Activated T-helper 1 cell treated with anti-CD3 and anti-CD28 coated beads, Interleukin-12 subunit alpha, Interleukin-12 subunit beta, Interleukin-2, Interleukin-4 antibody, amounts not matched to agents 30 ng/mL and 10 ng/mL and 1 ng/mL, durations not matched to agents 14 hours and 24 hours and 36 hours (primary cell): ENCODE measurements around the gene PHKA1. TPM values are rescaled to one million over a fixed set of nuclear protein-coding genes. Genes with fewer than 3 reads are reported as not detected.
A peak's percentile ranks its signal among the peaks of the same experiment; 100 is the strongest.

ENCODE experiments used
- DNase-seq: peaks from one replicate; pipeline ENCODE4 v3.0.0; 2021; ENCODE audit warnings: low spot score
- H3K27ac Mint-ChIP-seq: one replicate; pipeline ENCODE4 v1.8.0; 2021; ENCODE audit warnings: mild to moderate bottlenecking, mixed read lengths
- H3K27me3 Mint-ChIP-seq: one replicate; pipeline ENCODE4 v1.8.0; 2022; ENCODE audit warnings: mild to moderate bottlenecking, moderate library complexity, mixed read lengths; ENCODE audit not compliant: insufficient read depth
- H3K36me3 Mint-ChIP-seq: one replicate; pipeline ENCODE4 v1.8.0; 2021; ENCODE audit warnings: low read depth, mixed read lengths
- H3K4me1 Mint-ChIP-seq: one replicate; pipeline ENCODE4 v1.8.0; 2021; ENCODE audit warnings: low read depth, mixed read lengths
- H3K4me3 Mint-ChIP-seq: one replicate; pipeline ENCODE4 v1.8.0; 2021; ENCODE audit warnings: mild to moderate bottlenecking, moderate library complexity, mixed read lengths
- H3K9me3 Mint-ChIP-seq: one replicate; pipeline ENCODE4 v1.8.0; 2021; ENCODE audit warnings: mixed read lengths
- intact Hi-C: fragments of 100-400 bp; cut with micrococcal nuclease; formaldehyde crosslinking; loops from one replicate; pipeline ENCODE4 v1.15.1; 2024
- total RNA-seq: library from RNA; stranded (reverse); gene quantifications from 2 replicates; pipeline ENCODE4 v1.2.3, GENCODE V29; 2022

The PHKA1 gene
- total RNA-seq, 1 donor from 2014 or later, result 7.5 TPM

DNA sequence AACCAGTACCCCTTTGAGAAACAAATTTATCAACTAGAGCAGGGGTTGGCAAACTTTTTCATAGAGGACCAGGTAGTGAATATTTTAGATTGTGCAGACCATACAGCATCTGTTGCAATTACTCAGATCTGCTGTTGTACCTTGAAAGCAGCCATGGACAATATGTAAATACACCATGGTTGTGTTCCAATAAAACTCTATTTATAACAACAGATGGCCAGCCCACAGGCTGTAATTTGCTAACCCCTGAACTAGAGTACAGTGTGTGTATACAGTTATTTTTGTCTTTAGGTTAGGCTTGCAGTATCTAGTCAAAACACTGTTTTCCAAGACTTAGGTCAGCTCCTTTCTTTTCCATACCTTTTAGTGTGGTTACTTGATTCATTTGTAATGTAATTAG, 54.4 kb downstream of the PHKA1 start:
- Mint-ChIP-seq H3K9me3 (no peaks in the 10 kb centered on the region), H3K27me3 (no peaks in the 10 kb centered on the region), H3K4me3 (no peak overlapping the region), H3K36me3 (peaks cover 2% of the 10 kb centered on the region), H3K4me1 (peaks cover 9% of the 10 kb centered on the region), H3K27ac (no peak overlapping the region)
- DNase-seq, result no peak
- intact Hi-C loops, result loop anchor here (10.0 kb wide), 1 partner anchor 55 kb away; no protein-coding TSS in a partner anchor

DNA sequence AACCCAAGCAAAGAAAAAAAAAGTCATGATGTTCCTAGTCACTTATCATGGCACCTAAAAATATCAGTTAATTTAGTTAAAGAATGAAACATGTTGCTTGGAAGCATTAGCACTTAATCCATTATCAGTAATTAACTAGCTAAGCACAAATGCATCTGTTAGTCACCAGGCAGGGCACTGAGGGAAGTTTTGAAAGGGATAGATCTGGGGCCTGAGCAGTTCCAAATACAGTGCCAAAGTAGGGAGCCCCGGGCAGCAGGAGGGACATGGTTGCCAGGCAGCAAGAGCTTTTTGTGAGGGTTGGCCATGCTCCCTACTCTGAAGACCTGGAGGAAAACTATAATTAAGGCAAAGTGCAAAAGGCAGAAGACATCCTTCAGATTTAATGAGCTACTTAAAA, 62.0 kb downstream of the PHKA1 start:
- intact Hi-C loops, result no loop called here
- Mint-ChIP-seq H3K27me3 (no peaks in the 10 kb centered on the region), H3K4me1 (no peaks in the 10 kb centered on the region), H3K9me3 (no peaks in the 10 kb centered on the region), H3K36me3 (no peaks in the 10 kb centered on the region), H3K4me3 (no peak overlapping the region), H3K27ac (no peak overlapping the region)
- no peak for DNase-seq

DNA sequence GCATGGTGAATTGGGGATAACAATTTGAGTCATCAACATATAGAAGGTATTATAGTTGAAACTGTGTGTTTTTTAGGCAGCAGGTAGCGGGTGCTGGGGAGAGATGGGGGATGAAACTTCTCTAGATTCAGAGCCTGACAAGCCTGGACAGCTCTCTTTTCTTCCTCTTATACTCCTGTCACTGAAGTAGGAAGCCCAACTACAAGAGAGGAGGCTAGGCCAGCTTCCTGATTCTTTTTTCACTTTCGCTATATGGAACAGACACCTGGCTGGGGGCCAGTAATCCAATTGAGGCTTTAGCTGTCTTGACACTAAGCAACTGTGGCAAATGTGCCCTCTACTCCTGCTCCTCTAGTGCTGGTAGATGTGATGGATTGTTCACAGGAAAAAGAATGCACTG, 69.2 kb downstream of the PHKA1 start:
- H3K27me3 Mint-ChIP-seq, result no peaks in the 10 kb centered on the region
- H3K27ac Mint-ChIP-seq, result no peak overlapping the region
- H3K36me3 Mint-ChIP-seq, result peaks cover 1% of the 10 kb centered on the region
- no peaks in the 10 kb centered on the region for H3K9me3 Mint-ChIP-seq
- peaks cover 6% of the 10 kb centered on the region for H3K4me1 Mint-ChIP-seq
- DNase-seq, result no peak
- intact Hi-C loops, result no loop called here
- H3K4me3 Mint-ChIP-seq, result no peak overlapping the region

DNA sequence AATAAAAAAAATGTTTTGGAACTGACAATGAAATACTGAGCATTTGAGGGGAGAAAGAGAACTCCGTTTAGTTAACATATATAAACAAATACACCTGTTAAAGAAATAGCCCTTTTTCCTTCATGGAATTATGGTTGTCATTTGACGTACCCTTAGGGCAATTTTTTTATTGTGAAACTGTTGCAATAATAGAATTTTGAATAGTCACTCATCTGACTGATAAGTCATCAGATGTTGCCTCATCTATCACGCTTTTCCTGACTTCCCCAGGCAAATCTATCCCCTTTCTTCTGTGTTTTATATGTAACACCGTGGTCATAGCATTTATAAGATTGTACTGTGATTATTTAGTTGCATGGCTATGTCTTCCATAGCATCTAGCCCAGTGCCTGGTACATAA, 72.5 kb downstream of the PHKA1 start:
- H3K27me3 Mint-ChIP-seq, result no peaks in the 10 kb centered on the region
- H3K4me1 Mint-ChIP-seq, result peaks cover 6% of the 10 kb centered on the region
- no peak overlapping the region for H3K27ac Mint-ChIP-seq
- H3K9me3 Mint-ChIP-seq, result no peaks in the 10 kb centered on the region
- intact Hi-C loops, result no loop called here
- no peak for DNase-seq
- H3K36me3 Mint-ChIP-seq, result peaks cover 1% of the 10 kb centered on the region
- no peak overlapping the region for H3K4me3 Mint-ChIP-seq

DNA sequence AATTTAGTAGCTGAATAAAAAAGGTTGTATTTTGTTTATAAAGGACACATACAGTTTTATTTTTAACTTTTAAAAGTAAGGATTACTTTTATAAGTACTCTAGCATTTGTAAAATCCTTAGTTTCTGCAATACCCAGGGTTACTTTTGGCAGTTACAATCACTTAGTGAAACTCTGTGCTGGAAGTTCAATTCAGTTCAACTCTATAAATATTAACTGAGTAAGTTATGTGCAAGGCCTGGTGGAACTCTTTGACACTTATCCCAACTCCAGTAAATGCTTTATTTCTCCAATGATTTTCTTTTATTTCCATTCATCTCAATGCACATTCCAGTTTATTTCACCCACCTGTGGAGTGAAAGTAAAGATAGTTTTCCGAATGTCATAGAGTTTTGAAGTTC, 78.2 kb downstream of the PHKA1 start:
- no peak overlapping the region for H3K4me3 Mint-ChIP-seq
- intact Hi-C loops, result no loop called here
- H3K9me3 Mint-ChIP-seq, result no peaks in the 10 kb centered on the region
- H3K27me3 Mint-ChIP-seq, result no peaks in the 10 kb centered on the region
- H3K36me3 Mint-ChIP-seq, result peaks cover 2% of the 10 kb centered on the region
- H3K4me1 Mint-ChIP-seq, result no peaks in the 10 kb centered on the region
- DNase-seq, result no peak
- H3K27ac Mint-ChIP-seq, result no peak overlapping the region

DNA sequence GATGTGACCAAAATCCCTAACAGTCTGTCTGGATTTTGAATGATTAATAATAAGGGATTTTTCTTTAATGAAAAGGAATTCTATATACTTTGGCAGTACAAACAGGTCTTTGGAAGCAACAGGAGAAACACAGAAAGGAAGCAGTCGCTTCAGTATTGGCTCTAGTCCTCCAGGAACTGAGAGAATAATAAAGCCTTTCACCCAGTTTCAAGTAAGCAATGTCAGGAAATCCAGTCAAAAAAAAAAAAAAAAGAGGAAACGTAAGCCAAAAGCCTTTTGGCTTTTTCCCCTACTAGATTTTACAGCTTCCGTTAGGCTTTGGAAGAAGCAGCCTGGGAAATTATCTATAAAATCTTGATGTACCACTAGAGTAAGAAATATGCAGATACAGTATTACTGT, 79.8 kb downstream of the PHKA1 start:
- Mint-ChIP-seq H3K27me3 (no peaks in the 10 kb centered on the region), H3K9me3 (no peaks in the 10 kb centered on the region), H3K36me3 (peaks cover 2% of the 10 kb centered on the region), H3K27ac (no peak overlapping the region), H3K4me3 (no peak overlapping the region), H3K4me1 (no peaks in the 10 kb centered on the region)
- intact Hi-C loops, result no loop called here
- DNase-seq, result no peak

DNA sequence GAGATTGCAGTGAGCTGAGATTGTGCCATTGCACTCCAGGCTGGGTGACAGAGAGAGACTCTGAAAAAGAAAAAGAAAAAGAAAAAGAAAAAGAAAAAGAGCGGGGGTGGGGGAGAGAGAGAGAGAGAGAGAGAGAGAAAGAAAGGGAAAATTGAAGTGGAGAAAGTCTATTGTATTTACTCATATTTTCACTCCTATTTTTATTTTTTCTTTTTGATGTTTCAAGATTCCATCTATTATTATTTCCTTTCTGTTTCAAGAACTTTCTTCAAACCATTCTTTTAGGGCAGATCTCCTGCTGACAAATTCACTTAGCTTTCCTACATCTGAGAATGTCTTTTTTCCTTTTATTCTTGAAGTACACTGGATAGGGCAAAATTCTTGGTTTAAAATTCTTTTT, 83.9 kb downstream of the PHKA1 start:
- H3K4me3 Mint-ChIP-seq, result no peak overlapping the region
- no peak for DNase-seq
- intact Hi-C loops, result no loop called here
- H3K4me1 Mint-ChIP-seq, result no peaks in the 10 kb centered on the region
- H3K9me3 Mint-ChIP-seq, result no peaks in the 10 kb centered on the region
- H3K27ac Mint-ChIP-seq, result no peak overlapping the region
- H3K27me3 Mint-ChIP-seq, result no peaks in the 10 kb centered on the region
- peaks cover 2% of the 10 kb centered on the region for H3K36me3 Mint-ChIP-seq

DNA sequence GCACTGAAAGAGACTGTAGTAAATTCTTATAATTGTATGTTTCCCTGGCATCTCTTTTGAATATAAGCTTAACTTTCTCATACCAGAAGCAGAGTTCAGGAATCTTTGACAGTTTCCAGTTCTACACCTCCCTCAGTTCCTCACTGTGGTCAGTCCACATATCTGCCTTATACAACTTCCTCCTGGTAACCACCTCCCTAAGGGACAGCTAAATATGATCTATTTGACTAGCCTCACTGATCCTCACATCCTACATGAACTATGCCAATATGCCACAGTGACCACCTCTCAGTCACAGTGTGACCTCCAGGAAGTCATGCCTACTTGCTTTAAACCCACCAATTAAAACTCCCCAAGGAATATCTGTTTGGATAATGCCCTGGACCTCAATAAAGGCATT, 89.9 kb downstream of the PHKA1 start:
- peaks cover 29% of the 10 kb centered on the region for H3K4me1 Mint-ChIP-seq
- H3K27me3 Mint-ChIP-seq, result no peaks in the 10 kb centered on the region
- H3K27ac Mint-ChIP-seq, result no peak overlapping the region
- no peaks in the 10 kb centered on the region for H3K9me3 Mint-ChIP-seq
- no peak for DNase-seq
- H3K4me3 Mint-ChIP-seq, result no peak overlapping the region
- intact Hi-C loops, result loop anchor here (5.0 to 10.0 kb wide), 4 partner anchors 317 to 1952 kb away; partner anchors contain the start of gene CITED1
- peaks cover 4% of the 10 kb centered on the region for H3K36me3 Mint-ChIP-seq

DNA sequence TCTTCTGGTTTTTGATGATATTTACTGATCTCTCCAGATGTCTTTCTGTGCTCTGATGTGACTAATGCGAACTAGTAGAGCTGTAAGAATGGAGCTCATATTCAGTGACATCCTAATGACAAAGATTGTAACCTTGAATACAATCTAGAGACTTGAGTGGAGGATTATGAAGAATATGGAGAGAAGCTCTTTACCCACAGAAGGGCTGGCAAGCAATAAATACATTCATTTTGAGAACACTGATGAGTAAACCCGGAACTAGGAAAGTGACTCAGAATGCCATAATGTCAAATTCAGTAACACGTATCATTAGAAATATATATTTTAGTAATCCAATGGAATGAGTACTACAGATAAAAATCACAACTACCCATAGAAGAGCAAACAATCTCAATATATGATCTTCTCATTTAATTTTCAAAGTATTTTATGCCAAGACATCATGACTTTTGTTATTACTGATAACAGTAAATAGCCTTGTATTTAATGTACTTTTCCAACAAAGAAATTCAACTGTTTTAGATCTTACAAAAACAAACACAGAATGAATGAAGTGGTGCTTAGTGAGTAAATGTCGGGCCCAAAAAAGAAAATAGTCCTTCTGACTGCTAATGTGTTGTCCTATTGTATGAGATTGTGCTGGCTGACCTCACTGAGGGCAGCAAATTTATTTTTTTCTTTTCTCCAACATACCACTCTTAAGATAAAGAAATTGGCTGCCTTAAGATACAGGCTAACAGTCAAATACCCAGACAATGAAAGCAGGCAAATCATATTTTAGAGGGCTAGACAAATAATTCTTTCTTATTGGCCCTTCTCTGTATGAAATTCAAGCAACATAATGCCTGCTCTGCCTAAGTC, 92.3 kb downstream of the PHKA1 start:
- intact Hi-C loops, result loop anchor here (1.0 to 10.0 kb wide), 9 partner anchors 18 to 1950 kb away; partner anchors contain the start of genes CITED1 and HDAC8
- H3K36me3 Mint-ChIP-seq, result peaks cover 6% of the 10 kb centered on the region
- H3K27ac Mint-ChIP-seq, result peak overlapping the region; percentile 97
- peaks cover 29% of the 10 kb centered on the region for H3K4me1 Mint-ChIP-seq
- H3K4me3 Mint-ChIP-seq, result peak overlapping the region; percentile 78
- H3K9me3 Mint-ChIP-seq, result no peaks in the 10 kb centered on the region
- no peak for DNase-seq
- peaks cover 3% of the 10 kb centered on the region for H3K27me3 Mint-ChIP-seq

DNA sequence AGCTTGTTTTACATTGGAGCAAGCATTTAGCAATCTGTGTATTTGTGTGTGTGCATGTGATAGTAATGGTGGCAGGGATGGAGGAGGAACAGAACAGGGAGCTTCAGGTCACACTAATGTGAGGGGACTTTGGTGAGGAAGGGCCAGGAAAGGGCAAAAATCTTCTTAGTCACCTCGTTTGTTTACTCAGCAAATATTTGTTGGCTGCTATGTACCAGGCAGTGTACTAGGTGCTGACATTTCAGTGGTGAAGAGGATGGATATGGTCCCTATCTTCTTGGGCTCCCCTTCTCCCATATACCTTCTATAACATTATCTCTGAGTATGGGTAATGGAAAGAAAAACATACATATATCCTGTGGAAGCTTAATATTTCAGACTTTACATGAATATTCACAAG, 92.9 kb downstream of the PHKA1 start:
- no peak for DNase-seq
- Mint-ChIP-seq H3K4me3 (peak overlapping the region; percentile 78), H3K9me3 (no peaks in the 10 kb centered on the region), H3K4me1 (peaks cover 29% of the 10 kb centered on the region), H3K27me3 (peaks cover 3% of the 10 kb centered on the region), H3K36me3 (peaks cover 7% of the 10 kb centered on the region), H3K27ac (peak overlapping the region; percentile 97)
- intact Hi-C loops, result loop anchor here (1.0 to 10.0 kb wide), 9 partner anchors 17 to 1949 kb away; partner anchors contain the start of genes CITED1 and HDAC8

DNA sequence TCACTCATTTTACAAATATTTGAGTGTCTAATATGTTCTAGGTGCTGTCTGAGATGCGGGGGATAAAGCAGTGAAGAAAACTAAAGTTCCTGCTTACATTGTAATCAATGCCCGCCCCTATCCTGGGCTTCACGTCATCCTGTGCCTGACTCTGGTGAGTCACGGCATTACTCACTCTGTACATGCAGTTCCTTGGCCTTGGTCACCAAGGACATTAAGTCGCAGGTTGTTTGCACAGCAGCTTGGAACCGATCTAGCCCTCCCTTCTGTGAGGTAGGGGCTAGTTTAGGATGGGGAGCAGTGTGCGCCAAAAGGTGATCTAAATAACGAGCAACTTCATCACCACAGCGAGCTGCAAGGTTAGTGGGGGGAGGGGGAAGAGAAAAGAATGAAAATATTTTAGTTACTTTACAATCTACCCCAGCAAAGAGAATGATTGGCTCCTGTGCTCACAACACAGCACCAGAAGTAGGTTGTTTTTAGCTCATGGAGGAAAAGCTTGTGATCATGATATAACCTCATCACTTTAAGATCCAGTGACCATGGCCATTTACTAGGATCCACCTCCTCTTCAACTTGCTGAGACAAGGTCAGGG, 93.5 kb downstream of the PHKA1 start:
- Mint-ChIP-seq H3K36me3 (peaks cover 7% of the 10 kb centered on the region), H3K27me3 (peaks cover 3% of the 10 kb centered on the region), H3K9me3 (no peaks in the 10 kb centered on the region), H3K4me3 (peak overlapping the region; percentile 78), H3K4me1 (peaks cover 29% of the 10 kb centered on the region), H3K27ac (peak overlapping the region; percentile 97)
- DNase-seq, result peak; percentile 4
- intact Hi-C loops, result loop anchor here (1.0 to 10.0 kb wide), 9 partner anchors 16 to 1948 kb away; partner anchors contain the start of genes CITED1 and HDAC8

DNA sequence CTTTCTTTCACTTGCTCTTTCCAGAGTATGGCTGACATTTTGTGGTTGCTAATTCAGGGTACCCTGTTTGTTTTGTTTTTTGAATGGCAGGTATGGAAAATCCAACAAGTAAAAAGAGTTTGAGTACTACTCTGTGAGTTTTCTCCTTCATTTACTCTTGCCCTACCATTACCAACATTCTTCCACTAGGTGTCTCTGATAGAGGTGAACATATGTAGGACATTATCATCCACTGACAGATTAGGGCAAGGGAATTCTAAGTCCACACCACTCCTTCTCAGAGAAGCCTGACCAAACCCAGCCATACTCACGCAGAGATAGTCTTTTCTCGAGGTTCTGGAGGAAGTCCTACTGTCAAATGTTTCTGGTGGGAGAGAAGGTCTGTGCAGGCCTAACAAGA, 104.8 kb downstream of the PHKA1 start:
- intact Hi-C loops, result loop anchor here (10.0 kb wide), 1 partner anchor 55 kb away; no protein-coding TSS in a partner anchor
- Mint-ChIP-seq H3K9me3 (no peaks in the 10 kb centered on the region), H3K4me3 (no peak overlapping the region), H3K27ac (no peak overlapping the region), H3K36me3 (peaks cover 3% of the 10 kb centered on the region), H3K27me3 (no peaks in the 10 kb centered on the region), H3K4me1 (peaks cover 14% of the 10 kb centered on the region)
- DNase-seq, result no peak

DNA sequence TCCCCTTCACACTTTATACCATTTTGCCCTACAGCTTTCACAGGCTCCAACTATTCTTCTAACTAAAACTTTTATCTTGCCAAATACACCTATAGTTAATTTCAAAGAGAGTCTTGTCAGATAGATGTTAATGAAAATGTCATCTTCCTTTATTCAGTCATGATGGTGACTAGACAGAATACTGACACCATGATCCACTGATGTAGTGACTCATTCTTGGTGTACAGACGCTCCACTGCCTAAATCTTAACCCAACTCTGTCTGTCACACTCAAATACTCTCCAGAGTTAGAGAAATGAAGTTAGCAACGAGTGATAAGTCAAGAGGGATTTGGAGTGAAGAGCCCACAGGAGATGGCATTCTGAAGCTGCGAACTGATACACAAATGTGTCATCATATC, 109.4 kb downstream of the PHKA1 start:
- Mint-ChIP-seq H3K4me3 (no peak overlapping the region), H3K27me3 (no peaks in the 10 kb centered on the region), H3K9me3 (no peaks in the 10 kb centered on the region), H3K27ac (no peak overlapping the region), H3K36me3 (peaks cover 2% of the 10 kb centered on the region), H3K4me1 (peaks cover 26% of the 10 kb centered on the region)
- intact Hi-C loops, result loop anchor here (1.0 to 10.0 kb wide), 2 partner anchors 17 to 60 kb away; no protein-coding TSS in a partner anchor
- DNase-seq, result no peak
